AG04450 (cell line): ENCODE data around the gene MCU. TPM values are rescaled to one million over a fixed set of nuclear protein-coding genes. Genes with fewer than 3 reads are reported as not detected.

Source experiments
- CTCF ChIA-PET: fragments of 300-600, 350-600 bp; formaldehyde crosslinking; extraction: SDS; loops from one replicate; lab custom pipeline; 2022; ENCODE audit warnings: antibody characterized with exemption, inconsistent platforms; lab: Charles Lee
- POLR2A ChIA-PET: fragments of 350-600 bp; formaldehyde crosslinking; extraction: SDS; loops from one replicate; lab custom pipeline; 2021; ENCODE audit warnings: antibody characterized with exemption, inconsistent platforms; lab: Yijun Ruan, JAX
- DNase-seq: peaks from one replicate; pipeline ENCODE4 v3.0.0-alpha.2; 2011; ENCODE audit warnings: low read depth, low spot score
- H3K27ac ChIP-seq: one replicate; pipeline ENCODE4 v1.5.1; 2012; ENCODE audit warnings: low read depth, low read length, control low read depth
- H3K27me3 ChIP-seq: one replicate; pipeline ENCODE4 v1.6.0; 2012; ENCODE audit warnings: low read length; ENCODE audit not compliant: control insufficient read depth, insufficient read depth
- H3K4me3 ChIP-seq: 2 replicates; pipeline ENCODE4 v1.5.1; 2011; ENCODE audit warnings: mild to moderate bottlenecking, low read depth, low read length, control low read depth
- H3K9me3 ChIP-seq: 2 replicates; pipeline ENCODE4 v1.5.1; 2012; ENCODE audit warnings: low read length; ENCODE audit not compliant: control insufficient read depth, insufficient read depth
- CTCF ChIP-seq: IDR thresholded peaks from 2 replicates; pipeline ENCODE4 v1.5.1; 2011; ENCODE audit warnings: low read depth, low read length, control low read depth, inconsistent platforms
- polyA plus RNA-seq: library from polyadenylated mRNA; depleted of rRNA; stranded (reverse); fragments of >200 nt; gene quantifications from 2 replicates; pipeline ENCODE4 v1.2.3, GENCODE V29; 2011

The MCU gene
- polyA plus RNA-seq, 1 experiment = 104 TPM

- TF ChIP-seq CTCF = no peak
- Histone ChIP-seq H3K27me3 (no peaks in the 10 kb centered on the region), H3K27ac (no peak overlapping the region), H3K4me3 (no peak overlapping the region), H3K9me3 (peaks cover 7% of the 10 kb centered on the region; the same call in 1 of the 2 replicates)
- ChIA-PET CTCF (no interaction called here), POLR2A (no interaction called here)
- DNase-seq = no peak
Observed at GRCh38 chr10:72772031-72772430, 80.1 kb downstream of the MCU start.

DNA sequence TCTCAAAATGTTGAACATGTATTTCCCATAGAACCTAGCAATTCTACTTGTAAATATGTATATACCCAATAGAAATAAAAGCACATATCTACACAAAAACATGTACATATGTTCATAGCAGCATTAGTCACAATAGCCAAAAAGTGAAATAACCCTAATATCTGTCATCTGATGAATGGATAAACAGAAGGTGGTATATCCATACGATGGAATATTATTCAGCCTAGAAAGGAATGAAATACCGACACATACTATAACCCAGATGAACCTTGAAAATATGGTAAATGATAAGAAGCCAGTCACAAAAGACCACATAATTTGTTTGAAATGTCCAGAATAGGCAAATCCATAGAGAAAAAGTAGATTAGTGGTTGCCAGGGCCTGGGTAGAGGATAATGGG lies 87.9 kb downstream of the MCU start:
- no peak overlapping the region for H3K27ac ChIP-seq
- CTCF ChIA-PET = interaction anchor here (0.6 kb wide), 1 partner anchor 12 kb away, joined by 6 read pairs; no protein-coding TSS in a partner anchor
- no peak for TF ChIP-seq CTCF
- POLR2A ChIA-PET = no interaction called here
- H3K4me3 ChIP-seq = no peak overlapping the region
- no peaks in the 10 kb centered on the region for H3K27me3 ChIP-seq
- H3K9me3 ChIP-seq = no peaks in the 10 kb centered on the region
- DNase-seq = no peak

DNA sequence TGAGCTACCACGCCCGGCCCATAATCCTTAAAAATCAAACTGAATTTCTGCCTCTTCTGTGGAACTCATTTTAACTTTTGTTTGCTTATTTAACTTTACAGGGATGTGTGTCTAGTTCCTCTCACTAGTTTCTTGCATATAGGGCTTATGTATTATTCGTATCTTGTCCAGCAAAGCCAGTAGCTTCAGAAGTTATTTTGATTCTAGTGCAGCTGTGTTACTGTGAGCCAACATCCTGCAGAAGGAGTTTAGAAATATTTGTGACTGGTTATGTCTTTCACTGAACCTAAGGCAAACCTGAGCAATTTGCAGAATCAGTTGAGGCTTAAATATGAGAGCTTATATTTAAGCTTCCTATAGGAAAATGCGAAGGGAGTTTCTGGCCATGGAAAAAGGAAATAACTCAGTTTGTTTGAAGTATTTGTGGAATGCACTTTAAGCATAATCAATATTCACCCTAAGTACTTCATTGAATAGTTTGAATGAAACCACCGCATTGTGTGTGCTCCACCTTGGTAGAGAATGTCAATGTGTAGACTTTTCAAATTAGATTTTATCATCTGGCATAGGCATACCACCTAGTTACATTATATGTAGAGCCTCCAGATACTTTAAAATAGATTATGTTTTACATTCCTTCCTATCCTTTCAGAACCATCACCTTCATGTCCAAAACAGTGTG lies 90.8 kb downstream of the MCU start:
- CTCF ChIA-PET = interaction anchor here (1.2 kb wide), 1 partner anchor 50 kb away, joined by 3 read pairs; no protein-coding TSS in a partner anchor
- H3K27me3 ChIP-seq = no peaks in the 10 kb centered on the region
- POLR2A ChIA-PET = interaction anchor here (0.5 to 0.9 kb wide), 3 partner anchors 46 to 312 kb away, joined by 3 to 4 read pairs (median 3); no protein-coding TSS in a partner anchor
- TF ChIP-seq CTCF = no peak
- no peak overlapping the region for H3K4me3 ChIP-seq
- H3K9me3 ChIP-seq = no peaks in the 10 kb centered on the region
- H3K27ac ChIP-seq = no peak overlapping the region
- DNase-seq = no peak

DNA sequence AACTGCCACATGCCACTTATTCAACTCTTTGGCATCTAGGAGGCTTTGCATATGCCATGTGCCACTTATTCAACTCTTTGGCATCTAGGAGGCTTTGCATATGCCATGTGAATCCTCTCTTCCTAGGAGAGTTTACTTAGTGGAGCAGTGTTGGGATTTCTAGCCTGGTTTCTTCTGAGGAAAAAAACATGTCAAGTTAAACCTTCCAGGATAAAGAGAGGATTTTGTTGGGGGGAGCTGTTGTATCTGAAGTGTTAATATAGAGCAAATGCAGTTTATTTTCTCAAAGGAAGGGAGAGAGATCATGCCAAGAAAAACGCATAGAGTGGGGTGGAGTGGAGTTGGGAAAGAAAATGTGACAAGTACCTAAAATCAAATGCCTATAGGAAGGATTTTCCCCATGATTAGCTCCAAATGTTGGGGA lies 91.5 kb downstream of the MCU start:
- Histone ChIP-seq H3K4me3 (no peak overlapping the region), H3K27me3 (no peaks in the 10 kb centered on the region), H3K27ac (no peak overlapping the region), H3K9me3 (no peaks in the 10 kb centered on the region)
- ChIA-PET POLR2A (interaction anchor here (0.6 kb wide), 1 partner anchor 214 kb away, joined by 3 read pairs; no protein-coding TSS in a partner anchor), CTCF (interaction anchor here (1.2 kb wide), 1 partner anchor 49 kb away, joined by 3 read pairs; no protein-coding TSS in a partner anchor)
- TF ChIP-seq CTCF = no peak
- DNase-seq = no peak
